IPS DF 4.7 (cell line): ENCODE measurements around the gene MAP4K2.
A peak's percentile ranks its signal among the peaks of the same experiment; 100 is the strongest.
"Not testable (repeated sequence)": the region's sequence is repeated elsewhere in the genome, so short reads cannot be mapped to it uniquely, and the experiment has no call there.

Experiments used
- DNase-seq: peaks from one replicate; pipeline ENCODE4 v3.0.0-alpha.2; 2013; ENCODE audit warnings: low spot score; ENCODE audit errors: extremely low read depth

MAP4K2 gene

DNA sequence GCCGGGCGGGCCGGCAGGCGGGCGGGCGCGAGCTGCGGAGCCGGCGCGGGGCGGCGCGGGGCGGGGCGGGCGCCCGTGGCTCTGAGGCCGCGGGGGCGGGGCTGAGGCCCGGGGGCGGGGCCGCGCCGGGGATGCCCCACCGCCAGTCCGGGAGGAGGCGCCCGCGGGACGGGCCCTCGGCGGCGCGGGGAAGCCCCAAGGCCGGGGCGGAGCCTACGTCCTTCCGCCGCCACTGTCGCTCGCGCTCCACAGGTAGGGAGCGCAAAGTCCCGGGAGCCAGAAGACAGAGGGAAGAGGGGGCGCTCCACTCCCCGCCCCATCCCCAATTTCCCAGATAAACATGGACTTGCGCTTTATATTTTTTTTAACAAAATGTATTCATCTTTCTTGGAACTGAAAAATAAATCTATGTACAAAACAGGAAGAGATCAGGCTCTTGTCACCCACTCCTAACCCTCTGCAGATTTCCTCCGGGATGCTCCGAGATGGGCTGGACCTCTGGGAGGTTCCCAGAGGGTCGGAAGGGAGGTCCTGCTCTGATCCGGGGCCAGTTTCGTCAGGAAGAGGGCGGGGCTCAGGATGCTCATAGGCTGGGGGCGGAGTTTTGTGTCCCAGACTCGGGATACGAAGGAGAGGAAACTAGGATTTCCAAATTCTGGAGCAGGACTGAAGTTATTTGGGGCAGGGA lies at the start of gene MAP4K2:
TSS of gene MAP4K2 (minus strand) at position 57 of the 688 bp plus-strand sequence. CDS start 65 bp downstream, outside the sequence.
- DNase-seq, result no peak

DNA sequence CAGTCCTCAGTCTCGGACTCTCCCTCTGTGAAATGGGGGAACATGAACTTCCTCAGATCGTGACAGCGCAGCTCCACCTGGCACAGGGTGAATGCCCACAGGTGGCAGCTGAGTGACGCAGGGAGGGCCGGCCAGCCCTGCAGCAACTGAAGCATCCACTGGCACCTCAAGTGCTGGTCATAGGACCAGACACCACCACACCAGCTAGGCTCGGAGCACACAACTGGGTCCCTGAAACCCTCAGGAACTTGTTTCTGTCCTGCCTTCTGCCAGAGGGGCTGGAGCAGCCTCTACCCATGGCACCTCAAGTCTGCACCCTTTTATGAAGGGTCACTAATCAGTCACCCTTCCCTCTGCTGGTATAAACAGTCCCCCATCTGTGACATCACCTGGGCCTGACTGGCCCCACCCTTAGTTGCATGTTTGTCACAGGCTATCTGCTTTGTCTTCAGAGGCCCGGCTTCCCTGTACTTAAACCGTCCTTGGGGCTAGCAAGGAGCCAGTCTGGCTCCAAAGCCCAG lies 48.9 kb upstream of the MAP4K2 start:
- DNase-seq, result no peak

DNA sequence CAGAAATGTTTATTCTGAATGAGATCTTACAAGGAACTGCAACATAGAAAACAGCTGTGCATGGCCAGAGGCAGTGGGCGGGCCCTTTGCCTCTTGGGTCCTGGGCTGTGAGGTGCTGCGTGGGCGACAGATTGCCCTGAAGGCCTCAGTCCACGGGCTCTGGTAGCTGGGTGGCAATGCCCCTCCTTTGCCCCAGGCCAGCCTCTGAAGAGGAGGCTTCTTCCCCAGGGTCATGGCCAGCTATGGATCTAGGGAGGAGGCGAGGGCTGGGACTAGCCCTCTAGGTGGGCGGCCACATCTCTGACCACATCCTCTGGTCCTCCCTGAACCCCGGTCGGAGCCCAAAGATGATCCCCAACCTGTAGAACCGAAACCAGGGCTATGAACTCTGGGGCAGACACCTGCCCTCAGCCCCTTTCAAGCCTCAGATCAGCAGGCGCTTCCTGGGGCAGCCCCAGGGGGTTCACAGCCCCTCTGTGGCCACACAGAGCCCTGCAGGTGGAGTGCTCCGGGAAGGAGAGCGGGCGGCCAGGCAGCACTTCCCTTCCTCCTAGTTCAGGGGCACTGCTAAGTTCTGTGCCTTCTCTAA lies 48.1 kb upstream of the MAP4K2 start:
- no peak for DNase-seq

DNA sequence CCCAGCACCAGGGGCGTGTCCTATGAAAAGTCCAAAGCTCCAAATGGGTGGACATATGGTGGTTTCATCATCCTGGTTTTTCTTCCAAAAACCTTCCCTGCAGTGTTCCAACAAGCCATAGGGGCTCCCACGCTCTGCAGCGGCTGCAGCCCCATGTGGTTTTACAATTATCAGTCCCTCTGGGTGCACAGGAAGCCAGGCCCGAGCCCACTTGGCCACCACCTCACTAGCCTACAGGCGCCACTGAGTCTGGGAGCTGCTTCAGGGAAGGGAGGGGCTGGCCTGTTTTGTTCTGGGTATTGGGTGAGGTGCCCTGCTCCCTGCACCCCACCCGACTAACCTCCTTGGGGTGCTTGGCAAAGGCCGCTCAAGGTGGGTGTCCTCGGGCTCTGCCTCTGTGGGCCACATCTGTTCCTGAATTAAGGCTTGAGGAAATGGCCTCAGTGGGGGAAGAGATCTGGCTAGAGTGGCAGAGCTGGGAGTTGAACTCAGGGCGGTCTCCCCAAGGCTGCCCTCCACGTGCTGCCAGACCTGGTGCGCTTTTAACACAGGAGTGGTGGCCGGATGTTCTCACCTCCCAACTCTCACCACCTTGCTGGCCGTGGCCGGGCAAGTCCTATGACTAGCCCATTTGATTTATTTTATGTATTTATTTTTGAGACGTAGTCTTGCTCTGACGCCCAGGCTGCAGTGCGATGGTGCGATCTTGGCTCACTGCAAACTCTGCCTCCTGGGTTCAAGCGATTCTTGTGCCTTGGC lies 46.8 kb upstream of the MAP4K2 start:
- DNase-seq, result no peak

DNA sequence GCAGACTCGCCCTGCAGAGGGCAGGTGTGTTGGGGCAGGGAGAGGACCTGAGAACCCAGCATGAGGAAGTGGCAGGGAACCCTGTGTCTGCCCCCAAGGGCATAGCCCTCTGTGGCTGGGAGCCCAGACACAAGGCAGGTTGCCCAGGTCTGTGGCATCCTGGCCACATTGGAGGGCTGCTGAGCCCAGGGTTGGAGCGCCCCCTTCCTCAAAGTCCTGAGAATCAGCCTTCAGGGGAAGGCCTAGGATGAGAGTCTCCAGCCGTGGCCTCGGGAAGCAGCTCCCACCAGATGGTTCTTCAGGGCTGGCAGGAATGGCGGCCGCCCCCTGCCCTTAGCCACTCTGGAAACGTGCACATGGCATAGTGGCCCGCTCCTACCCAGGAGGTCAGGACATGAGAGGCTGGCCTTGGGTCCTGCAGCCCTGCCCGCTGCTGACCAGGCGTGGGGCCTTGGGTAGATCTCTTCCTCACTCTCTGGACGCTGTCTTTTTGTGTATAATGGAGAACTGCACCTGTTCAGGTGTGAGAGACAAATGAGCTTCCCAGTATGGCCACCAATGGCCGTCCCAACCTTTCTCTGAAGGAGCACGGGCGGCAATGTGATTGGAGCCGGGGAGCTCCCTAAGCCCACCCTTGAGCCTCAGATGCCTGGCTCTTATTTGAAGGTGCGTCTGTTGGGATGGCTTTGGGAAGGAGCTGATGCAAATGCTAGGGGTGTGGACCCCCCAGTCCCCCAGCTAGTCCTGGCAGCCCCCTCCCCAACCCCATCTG lies 46.0 kb upstream of the MAP4K2 start:
- DNase-seq, result no peak

DNA sequence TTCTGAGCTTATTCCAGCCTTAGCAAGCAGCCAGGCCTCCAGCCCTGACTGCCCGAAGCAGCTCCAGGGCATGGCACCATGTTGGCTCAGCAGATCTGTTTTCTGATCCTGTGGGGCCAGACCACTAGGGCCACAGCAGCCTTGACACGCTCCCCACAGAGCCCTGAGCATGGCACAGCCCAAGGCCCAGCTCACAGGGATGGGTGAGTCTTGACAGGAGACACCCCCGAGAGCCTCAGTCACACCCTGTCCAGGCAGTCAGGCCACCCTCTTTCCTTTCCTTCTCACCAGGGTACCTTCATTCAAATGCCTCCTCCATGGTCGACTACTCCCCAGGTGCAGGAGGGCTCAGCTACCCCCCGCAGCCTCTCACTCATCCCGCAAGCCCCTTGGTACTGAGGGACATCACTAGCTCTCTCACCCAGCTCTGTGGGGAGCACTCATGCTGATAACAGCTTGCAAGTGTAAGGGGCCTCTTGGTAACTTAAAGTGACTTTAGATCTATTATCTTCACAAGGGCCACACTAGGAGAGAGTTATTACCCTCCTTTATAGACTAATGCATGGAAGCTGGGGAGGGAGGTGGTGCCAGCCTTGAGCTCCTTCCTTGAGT lies 45.3 kb upstream of the MAP4K2 start:
- no peak for DNase-seq

DNA sequence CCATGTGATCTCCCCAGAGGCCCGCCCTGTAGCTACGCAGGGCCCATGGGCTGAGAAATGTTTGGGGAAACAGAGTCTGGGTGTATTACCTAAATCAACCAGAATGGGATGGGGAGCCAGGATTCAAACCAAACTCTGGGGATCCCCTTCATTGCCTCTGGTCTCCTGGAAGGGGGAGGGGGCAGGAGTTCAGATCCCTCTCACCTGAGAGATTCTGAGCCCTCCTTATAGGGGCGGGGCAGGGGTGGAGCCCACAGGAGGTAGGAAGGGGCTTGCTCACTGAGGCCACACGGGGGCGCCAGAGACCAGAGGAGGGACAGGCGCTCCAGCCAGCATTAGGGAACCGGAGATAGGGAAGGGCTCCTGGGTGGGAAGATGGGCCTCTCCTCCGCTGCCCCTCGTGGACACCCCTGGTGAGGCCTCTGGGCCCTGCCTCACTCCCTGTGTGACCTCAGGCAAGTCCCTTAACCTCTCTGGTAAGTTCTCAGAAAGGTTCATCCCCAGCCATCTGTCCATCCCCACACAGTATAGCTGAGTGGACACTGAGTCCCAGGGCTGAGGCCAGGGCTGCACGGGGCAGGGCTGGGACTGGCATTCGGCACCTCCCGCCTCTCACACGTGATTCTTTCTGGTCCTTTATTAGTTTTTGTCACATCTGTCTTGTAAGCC lies 44.1 kb upstream of the MAP4K2 start:
- DNase-seq, result peak; percentile 71

DNA sequence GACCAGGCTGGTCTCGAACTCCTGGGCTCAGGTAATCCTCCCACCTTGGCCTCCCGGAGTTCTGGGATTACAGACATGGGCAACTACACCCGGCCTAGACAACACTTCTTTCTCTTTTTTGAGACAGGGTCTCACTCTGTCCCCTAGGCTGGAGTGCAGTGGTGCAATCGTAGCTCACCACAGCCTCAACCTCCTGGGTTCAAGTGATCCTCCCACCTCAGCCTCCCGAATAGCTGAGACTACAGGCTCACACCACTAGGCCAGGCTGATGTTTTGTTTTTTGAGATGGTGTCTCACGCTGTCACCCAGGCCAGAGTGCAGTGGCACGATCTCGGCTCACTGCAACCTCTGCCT lies 42.7 kb upstream of the MAP4K2 start:
- DNase-seq, result not testable (repeated sequence)

DNA sequence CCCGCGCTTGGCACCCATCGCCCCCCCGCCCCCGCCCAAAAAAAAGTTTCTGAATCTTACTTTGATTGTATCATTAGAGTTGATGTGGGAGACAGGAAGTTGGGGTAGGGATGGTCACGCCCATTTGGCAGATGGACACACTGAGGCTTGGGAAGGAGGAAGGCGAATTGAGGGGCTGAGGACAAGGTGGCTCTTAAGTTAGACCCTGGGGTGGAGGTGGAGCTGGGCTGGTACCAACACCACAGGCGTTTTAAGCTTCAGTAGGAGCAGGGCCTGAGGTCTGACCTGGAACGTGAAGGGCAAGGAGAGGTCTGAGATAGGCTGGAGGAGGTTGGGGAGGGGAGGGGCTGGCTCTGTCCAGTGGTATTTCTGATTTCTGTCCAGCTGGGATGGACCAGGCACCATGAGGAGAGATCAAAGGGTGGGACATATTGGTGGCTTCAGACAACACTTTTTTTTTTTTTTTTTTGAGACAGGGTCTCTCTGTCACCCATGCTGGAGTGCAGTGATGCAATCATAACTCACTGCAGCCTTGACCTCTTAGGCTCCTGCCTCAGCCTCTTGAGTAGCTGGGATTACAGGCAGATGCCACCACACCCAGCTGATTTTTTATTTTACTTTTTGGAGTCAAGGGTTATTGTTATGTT lies 42.2 kb upstream of the MAP4K2 start:
- no peak for DNase-seq

DNA sequence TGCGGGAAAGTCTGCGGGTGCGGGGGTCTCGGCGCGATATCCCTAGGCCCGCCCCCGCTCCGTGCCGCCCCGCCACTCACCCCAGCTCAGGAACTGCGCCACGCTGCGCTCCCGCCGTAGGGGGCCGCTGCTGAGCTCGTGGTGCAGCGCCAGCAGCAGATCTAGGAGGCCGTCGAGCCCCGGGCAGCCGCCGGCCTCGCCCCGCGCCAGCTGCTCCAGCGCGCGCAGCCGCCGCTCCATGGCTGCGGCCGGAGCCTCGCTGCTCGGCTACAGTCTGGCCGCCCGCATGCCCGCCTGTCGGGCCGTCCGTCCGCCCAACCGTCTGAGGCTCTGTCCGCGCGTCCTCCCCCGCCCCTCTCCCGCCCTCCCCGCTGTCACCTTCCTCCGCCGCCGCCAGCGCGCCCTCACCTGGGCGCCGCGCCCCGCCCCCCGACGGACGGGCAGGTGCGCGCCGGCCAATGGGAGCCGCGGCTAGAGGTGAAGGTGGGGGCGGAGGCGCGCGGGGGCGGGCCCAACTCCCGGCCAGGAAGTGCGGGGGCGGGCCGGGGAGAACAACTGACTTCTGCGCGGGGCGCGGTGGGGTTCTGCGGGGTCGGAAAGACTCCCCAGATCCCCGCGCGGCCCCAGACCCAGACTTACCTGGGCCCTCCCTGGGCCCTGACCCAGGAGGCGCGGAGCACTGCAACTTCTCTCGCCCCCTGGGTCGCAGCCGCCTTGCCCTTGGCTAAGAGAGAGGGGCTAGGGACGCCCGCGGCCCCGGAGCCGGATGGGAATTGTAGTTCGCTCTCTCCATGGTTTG lies 41.5 kb upstream of the MAP4K2 start, which contains the start of gene CDC42BPG:
TSS of gene CDC42BPG (minus strand) at position 324 of the 799 bp plus-strand sequence. CDS start at position 240, 84 bp downstream.
- no peak for DNase-seq

DNA sequence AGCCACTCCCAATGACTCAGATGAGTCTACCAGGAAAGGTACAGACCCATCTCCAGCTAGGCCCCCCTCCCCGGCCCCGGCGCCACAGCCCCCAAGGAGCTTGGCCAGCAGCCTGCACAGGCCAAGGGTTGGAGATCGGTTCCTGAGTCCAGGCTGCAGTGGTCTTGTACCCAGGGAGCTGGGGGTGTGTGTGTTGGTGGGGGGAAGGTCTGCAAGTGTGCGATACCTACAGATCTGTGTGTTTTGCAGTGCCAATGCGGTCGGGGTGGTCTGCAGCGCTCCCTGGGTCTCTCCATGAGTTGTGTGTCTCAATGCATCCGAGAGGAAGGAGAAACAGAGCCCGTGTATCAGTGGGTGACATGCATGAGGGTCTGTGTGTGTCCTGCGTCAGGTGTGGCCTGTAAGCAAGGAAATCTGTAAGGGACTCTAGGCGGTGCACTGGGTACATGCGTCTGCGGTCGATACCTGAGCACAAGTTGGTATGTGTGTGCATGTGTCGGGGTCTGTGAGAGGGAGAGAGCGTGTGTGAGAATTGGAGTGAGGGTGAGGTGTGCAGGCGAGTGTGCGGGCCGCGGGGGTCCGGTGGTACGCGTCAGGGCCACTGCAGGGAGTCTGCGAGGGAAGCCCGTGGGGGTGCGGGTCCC lies 40.8 kb upstream of the MAP4K2 start:
- DNase-seq, result no peak

DNA sequence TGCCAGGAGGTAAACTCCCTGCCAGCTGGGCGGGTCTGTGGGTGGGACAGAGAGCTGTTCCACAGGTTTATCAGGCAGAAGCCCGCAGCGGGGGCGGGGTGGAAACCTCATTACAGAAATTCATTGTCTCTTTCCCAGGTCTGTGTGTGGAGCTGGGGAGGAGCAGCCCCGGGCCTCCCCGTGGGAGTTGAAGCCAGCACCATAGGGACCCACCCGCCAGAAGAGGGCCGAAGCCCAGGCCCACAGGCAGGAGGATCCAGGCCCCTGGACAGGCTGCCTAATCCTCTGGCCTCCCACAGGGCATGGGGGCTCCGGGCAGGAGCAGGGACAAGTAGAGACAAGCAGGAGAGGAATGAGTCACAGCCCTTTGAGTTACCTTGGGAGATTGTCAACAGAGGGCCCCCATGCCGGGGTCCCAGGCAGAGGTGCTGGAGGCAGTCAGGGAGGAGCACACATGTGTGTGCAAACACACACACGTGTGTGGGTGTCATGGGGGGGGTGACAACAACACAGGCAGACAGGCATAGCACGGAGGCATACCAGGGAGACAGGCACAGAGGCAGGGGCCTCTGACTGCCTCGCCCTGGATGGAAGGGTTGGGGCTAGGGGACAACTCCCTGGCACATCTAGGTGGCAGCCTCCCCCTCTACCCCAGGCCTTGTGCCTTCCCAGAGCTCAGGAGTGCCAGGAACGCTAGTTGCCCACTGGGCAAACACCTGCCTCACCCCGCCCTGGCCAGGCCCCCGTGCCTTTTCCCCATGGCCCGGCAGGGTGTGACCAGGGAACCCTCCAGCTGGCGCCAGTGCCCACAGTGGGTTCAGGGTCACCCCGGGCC lies 40.1 kb upstream of the MAP4K2 start:
- no peak for DNase-seq

DNA sequence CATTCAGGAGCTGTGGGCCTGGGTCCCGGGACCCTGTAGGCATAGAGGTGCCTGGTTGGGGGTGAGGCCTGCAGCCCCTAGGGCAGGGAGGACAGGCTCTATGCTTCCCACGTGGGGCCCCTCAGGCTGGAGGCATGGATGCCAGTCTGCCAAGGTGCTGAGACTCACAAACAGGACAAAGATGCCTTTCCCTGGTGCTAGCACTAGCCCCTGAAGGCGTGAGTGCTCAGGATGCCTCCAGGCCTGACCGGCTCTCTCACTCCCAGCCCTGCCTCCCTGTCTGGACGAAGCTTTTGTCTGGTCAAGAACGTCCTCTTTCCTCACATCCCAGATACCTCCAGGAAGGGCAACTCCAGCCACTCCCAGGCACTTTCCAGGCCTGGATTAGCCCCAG lies 39.3 kb upstream of the MAP4K2 start:
- no peak for DNase-seq

DNA sequence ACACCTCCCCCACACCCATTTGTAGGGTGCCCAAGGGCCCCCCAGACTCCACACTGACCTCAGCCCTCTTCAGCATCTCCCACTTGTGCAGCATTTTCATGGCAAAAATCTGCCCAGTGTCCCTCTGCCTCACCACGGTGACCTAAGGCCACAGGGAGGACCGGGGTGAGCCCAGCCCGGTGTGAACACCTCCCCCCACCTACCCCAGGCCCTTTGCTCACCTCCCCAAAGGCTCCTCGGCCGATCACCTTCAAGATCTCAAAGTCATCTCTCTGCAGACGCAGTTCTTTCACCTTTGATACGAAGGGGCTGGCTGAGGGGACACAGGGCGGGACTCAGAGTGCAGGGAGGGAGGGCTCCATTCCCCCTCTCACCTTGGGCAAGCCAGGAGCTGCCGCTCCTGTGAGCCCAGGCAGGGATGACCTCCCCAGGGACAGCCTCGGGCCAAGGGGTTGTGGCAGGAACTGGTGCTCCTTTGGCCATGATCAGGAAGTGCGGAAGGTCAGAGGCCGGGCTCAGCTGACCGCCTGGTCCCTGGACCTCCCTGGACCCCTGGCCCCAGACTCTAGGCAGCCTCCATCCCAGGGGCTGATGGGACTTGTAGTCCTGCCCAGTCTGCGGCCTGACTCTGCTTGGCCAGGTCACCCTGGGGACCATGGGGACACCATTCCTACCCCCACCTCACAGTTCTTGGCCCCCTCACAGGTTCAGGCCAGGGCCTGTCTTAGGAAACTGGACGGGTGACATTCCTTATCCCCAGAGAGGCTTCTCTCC lies 38.8 kb upstream of the MAP4K2 start:
- DNase-seq, result no peak

DNA sequence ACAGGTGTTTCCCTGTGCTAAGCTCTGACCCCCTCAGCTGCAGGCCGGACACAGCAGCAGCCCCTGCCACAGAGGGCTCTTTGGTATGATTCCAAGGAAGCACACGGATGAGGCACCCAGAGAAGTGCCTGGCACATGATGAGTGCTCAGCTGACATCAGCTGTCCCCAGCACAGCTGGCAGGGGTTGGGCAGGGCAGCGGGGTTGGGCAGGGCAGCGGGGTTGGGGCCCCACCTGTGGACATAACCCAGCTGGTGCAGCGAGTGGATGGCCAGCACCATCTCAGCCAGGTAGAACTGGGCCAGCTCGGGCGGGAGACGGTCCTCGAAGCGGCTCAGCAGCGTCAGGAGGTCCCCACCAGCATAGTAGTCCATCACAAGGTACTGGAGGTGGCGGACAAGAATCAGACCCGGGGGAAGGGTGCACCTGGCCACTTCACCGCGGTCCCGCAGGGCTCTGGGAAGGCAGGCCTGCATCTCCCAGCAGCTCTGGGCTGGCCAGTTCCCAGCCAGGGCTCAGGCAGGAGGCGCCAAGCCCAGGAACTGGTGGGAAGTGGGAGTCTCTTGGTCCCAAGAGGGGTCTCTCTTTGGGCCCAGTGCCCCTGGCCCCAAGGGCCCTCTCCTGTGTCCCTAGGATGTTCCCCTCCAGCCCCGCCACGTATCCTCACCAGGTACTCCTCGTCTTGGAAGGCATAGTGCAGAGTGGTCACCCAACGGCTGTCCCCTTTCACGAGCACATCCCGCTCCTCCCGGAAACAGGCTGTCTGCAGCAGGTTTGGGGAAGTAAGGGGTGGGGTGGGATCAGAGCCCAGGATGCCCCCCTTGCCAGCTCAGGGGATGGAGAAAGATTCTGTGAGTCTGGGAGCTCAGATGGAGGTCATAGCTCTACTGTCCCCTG lies 37.1 kb upstream of the MAP4K2 start:
- no peak for DNase-seq

DNA sequence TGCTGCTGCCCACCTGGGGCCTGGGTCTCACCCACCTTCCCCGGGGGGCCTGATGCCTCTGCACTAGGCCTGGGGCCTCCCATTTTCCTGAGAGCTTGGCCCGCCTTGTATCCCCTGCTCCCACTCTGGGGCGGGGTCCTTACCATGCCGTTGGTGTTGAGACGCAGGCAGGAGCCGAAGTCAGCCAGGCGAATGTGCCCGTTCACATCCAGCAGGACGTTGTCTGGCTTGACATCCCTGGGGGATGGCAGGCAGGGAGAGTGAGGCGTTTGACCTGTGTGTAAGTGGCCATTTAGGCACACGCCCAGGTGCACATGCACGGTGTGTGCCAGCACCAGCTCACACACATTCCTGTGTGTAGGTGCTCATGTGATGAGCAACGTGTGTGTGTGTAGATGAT lies 36.3 kb upstream of the MAP4K2 start:
- no peak for DNase-seq
